ENCODE measurements around the gene COL4A6.

DNA sequence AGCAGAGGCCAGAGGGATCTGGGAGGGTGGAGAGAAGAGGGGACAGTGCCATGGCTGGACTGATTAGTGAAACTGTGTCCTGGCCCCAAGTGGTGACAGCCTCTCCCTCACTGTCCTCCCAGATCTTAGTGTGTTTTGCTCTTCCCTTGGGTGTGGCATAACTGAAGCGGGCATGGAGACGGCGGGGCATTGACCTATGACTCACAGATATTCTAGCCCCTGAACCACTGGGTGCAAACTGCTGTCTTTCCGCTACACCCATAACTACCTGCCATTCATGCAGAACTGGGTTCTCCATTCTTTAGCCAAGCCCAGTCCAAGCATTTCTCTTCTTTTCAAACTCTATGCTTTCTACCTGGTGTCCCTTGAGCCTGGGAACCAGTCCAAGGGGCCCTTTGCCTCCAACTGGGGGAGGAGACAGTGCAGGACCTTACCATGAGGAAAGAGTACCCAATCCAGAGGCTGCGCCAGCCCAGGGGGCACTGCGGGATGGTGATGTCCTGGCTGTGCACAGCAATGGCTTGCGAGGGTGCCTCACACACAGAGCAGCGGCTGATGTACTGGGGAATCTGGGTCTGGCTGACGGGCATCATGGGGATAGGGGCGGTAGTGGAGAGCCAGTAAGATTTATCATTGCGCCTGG, 279.1 kb downstream of the COL4A6 start:
- TF ChIP-seq ISL1 (CRISPR knock-in tag; IDR thresholded peaks at IDR 0.05) (no peak), TCF4 (CRISPR knock-in tag; IDR thresholded peaks at IDR 0.05; ENCODE audit: borderline replicate concordance) (no peak), ESRRG (CRISPR knock-in tag; IDR thresholded peaks at IDR 0.05) (no peak), ARNTL (CRISPR knock-in tag; IDR thresholded peaks at IDR 0.05; ENCODE audit: borderline replicate concordance, low read depth) (no peak), RARB (CRISPR knock-in tag; IDR thresholded peaks at IDR 0.05) (no peak), ZC3H10 (CRISPR knock-in tag; IDR thresholded peaks at IDR 0.05) (no peak), ZNF70 (CRISPR knock-in tag; IDR thresholded peaks at IDR 0.05) (no peak), SNAI2 (CRISPR knock-in tag; IDR thresholded peaks at IDR 0.05) (no peak), ZNF8 (CRISPR knock-in tag; IDR thresholded peaks at IDR 0.05) (no peak)
- TF ChIP-seq, protein P1, sequence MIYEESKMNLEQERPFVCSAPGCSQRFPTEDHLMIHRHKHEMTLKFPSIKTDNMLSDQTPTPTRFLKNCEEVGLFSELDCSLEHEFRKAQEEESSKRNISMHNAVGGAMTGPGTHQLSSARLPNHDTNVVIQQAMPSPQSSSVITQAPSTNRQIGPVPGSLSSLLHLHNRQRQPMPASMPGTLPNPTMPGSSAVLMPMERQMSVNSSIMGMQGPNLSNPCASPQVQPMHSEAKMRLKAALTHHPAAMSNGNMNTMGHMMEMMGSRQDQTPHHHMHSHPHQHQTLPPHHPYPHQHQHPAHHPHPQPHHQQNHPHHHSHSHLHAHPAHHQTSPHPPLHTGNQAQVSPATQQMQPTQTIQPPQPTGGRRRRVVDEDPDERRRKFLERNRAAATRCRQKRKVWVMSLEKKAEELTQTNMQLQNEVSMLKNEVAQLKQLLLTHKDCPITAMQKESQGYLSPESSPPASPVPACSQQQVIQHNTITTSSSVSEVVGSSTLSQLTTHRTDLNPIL (CRISPR knock-in tag; IDR thresholded peaks at IDR 0.05; ENCODE audit: low read depth): no peak
- TF ChIP-seq, protein P2, sequence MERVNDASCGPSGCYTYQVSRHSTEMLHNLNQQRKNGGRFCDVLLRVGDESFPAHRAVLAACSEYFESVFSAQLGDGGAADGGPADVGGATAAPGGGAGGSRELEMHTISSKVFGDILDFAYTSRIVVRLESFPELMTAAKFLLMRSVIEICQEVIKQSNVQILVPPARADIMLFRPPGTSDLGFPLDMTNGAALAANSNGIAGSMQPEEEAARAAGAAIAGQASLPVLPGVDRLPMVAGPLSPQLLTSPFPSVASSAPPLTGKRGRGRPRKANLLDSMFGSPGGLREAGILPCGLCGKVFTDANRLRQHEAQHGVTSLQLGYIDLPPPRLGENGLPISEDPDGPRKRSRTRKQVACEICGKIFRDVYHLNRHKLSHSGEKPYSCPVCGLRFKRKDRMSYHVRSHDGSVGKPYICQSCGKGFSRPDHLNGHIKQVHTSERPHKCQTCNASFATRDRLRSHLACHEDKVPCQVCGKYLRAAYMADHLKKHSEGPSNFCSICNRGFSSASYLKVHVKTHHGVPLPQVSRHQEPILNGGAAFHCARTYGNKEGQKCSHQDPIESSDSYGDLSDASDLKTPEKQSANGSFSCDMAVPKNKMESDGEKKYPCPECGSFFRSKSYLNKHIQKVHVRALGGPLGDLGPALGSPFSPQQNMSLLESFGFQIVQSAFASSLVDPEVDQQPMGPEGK (CRISPR knock-in tag; IDR thresholded peaks at IDR 0.05; ENCODE audit: borderline replicate concordance): no peak
